Right kidney (tissue), 9 donors: Measurements from ENCODE around the gene ZNF197.
"Not testable (repeated sequence)": the region's sequence is repeated elsewhere in the genome, so short reads cannot be mapped to it uniquely, and the experiment has no call there.

Experiments used
- DNase-seq: peaks from one replicate; pipeline ENCODE4 v3.0.0-alpha.2; 2016
- long read RNA-seq, 8 donors: transcript quantifications; one replicate each; lab custom pipeline, GENCODE V29; 2026

The ZNF197 gene
- long read RNA-seq, donor 1, partial matches to known transcripts = 0 of 1 reads
- long read RNA-seq, donor 1, other reads (novel, unspliced or antisense) = 0 of 1 reads
- long read RNA-seq, donor 2, full-length matches to known transcripts = 3 of 3 reads
- long read RNA-seq, donor 2, partial matches to known transcripts = 0 of 3 reads
- long read RNA-seq, donor 2, other reads (novel, unspliced or antisense) = 0 of 3 reads
- long read RNA-seq, donor 3, partial matches to known transcripts = 0 of 2 reads
- long read RNA-seq, donor 3, other reads (novel, unspliced or antisense) = 0 of 2 reads
- long read RNA-seq, donor 4, full-length matches to known transcripts = 6 of 6 reads
- long read RNA-seq, donor 4, partial matches to known transcripts = 0 of 6 reads
- long read RNA-seq, donor 4, other reads (novel, unspliced or antisense) = 0 of 6 reads
- long read RNA-seq, donor 5 = 0 reads
- long read RNA-seq, donor 6, partial matches to known transcripts = 0 of 4 reads
- long read RNA-seq, donor 6, other reads (novel, unspliced or antisense) = 0 of 4 reads
- long read RNA-seq, donor 7, full-length matches to known transcripts = 5 of 5 reads
- long read RNA-seq, donor 7, partial matches to known transcripts = 0 of 5 reads
- long read RNA-seq, donor 7, other reads (novel, unspliced or antisense) = 0 of 5 reads
- long read RNA-seq, donor 8, partial matches to known transcripts = 0 of 2 reads
- long read RNA-seq, donor 8, other reads (novel, unspliced or antisense) = 0 of 2 reads

GRCh38 chr3:44624749-44625480 is at the start of gene ZNF197:
Gene ZNF197, plus strand, starts transcription at chr3:44625036. Its CDS starts 4,119 bp downstream, at chr3:44629155.
- DNase-seq = peak; percentile 84

- no peak for DNase-seq
Observed at GRCh38 chr3:44576613-44577012, 48.2 kb upstream of the ZNF197 start.

- not testable (repeated sequence) for DNase-seq
Observed at GRCh38 chr3:44577354-44577952, 47.4 kb upstream of the ZNF197 start.

GRCh38 chr3:44578316-44578715 is 46.5 kb upstream of the ZNF197 start:
- DNase-seq = not testable (repeated sequence)

- not testable (repeated sequence) for DNase-seq
Observed at GRCh38 chr3:44578924-44579515, 45.8 kb upstream of the ZNF197 start.

- not testable (repeated sequence) for DNase-seq
Observed at GRCh38 chr3:44579749-44580148, 45.1 kb upstream of the ZNF197 start.

- not testable (repeated sequence) for DNase-seq
Observed at GRCh38 chr3:44580971-44581370, 43.9 kb upstream of the ZNF197 start.

- peak; percentile 90 for DNase-seq
Observed at GRCh38 chr3:44584646-44585501, 40.0 kb upstream of the ZNF197 start, which contains the start of gene ZNF660. Gene ZNF660, plus strand, starts transcription at chr3:44584964. Its CDS starts 9,230 bp downstream, at chr3:44594194.

- DNase-seq = no peak
Observed at GRCh38 chr3:44596621-44597020, 28.2 kb upstream of the ZNF197 start.

- no peak for DNase-seq
Observed at GRCh38 chr3:44601749-44602148, 23.1 kb upstream of the ZNF197 start.

- no peak for DNase-seq
Observed at GRCh38 chr3:44612678-44613077, 12.2 kb upstream of the ZNF197 start.

- no peak for DNase-seq
Observed at GRCh38 chr3:44628716-44629115, 3.9 kb downstream of the ZNF197 start.

- no peak for DNase-seq
Observed at GRCh38 chr3:44632193-44632592, 7.4 kb downstream of the ZNF197 start.

- DNase-seq = no peak
Observed at GRCh38 chr3:44642337-44642736, 17.5 kb downstream of the ZNF197 start.

- DNase-seq = no peak
Observed at GRCh38 chr3:44643024-44643423, 18.2 kb downstream of the ZNF197 start.

- no peak for DNase-seq
Observed at GRCh38 chr3:44647771-44648170, 22.9 kb downstream of the ZNF197 start.

- DNase-seq = peak; percentile 69
Observed at GRCh38 chr3:44648564-44649229, 23.9 kb downstream of the ZNF197 start, which contains the start of gene ZNF35. Gene ZNF35, plus strand, starts transcription at chr3:44648732. Its CDS starts 2,336 bp downstream, at chr3:44651068.

- DNase-seq = no peak
Observed at GRCh38 chr3:44649709-44650108, 24.9 kb downstream of the ZNF197 start.

- DNase-seq = no peak
Observed at GRCh38 chr3:44654039-44654438, 29.2 kb downstream of the ZNF197 start.

GRCh38 chr3:44659015-44659414 is 34.2 kb downstream of the ZNF197 start:
- no peak for DNase-seq
